ENCODE results near the gene ALDOC. TPM values are rescaled to one million over a fixed set of nuclear protein-coding genes. Genes with fewer than 3 reads are reported as not detected.

The ALDOC gene
- total RNA-seq, 6 experiments from 2014 or later, result 8.6 to 14.7 (median 10.3) TPM

DNA sequence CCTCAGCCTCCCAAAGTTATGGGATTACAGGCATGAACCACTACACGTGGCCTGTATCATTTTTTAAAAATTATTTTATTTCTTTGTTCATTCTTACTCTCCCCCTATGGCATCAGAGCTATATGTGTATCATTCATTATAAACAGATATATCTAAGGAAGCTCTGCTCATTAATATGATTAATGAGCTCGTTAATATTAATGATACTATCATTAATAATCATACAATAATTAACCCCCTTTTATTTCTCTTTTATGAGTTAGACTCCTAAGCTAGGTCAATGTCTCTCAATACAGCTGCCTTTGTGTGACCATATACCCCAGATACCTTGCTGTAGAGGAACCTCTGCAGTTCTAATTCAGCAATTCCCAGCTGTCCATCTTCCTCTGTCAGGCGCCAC, 41.8 kb upstream of the ALDOC start:
- Mint-ChIP-seq H3K4me3 (no peak overlapping the region), H3K36me3 (ENCODE audit: low read depth) (peaks cover 62% of the 10 kb centered on the region), H3K27ac (no peak overlapping the region), H3K27me3 (ENCODE audit: insufficient read depth) (peaks cover 4% of the 10 kb centered on the region), H3K9me3 (no peaks in the 10 kb centered on the region), H3K4me1 (ENCODE audit: low read depth) (no peaks in the 10 kb centered on the region; the same call in 1 of the 2 replicates)
- DNase-seq, result no peak
- no peak for TF ChIP-seq CTCF (IDR thresholded peaks at IDR 0.05)

GRCh38 chr17:28616281-28616680, 39.6 kb upstream of the ALDOC start:
- no peaks in the 10 kb centered on the region for H3K9me3 Mint-ChIP-seq

GRCh38 chr17:28615260-28615940, 38.7 kb upstream of the ALDOC start:
- no peak for DNase-seq
- no peak overlapping the region for H3K4me3 Mint-ChIP-seq
- no peak overlapping the region for H3K27ac Mint-ChIP-seq
- no peaks in the 10 kb centered on the region; the same call in 1 of the 2 replicates for H3K4me1 Mint-ChIP-seq (ENCODE audit: low read depth)
- no peaks in the 10 kb centered on the region for H3K9me3 Mint-ChIP-seq
- H3K27me3 Mint-ChIP-seq (ENCODE audit: insufficient read depth), result peaks cover 5% of the 10 kb centered on the region
- TF ChIP-seq CTCF (IDR thresholded peaks at IDR 0.05), result no peak
- peaks cover 42% of the 10 kb centered on the region for H3K36me3 Mint-ChIP-seq (ENCODE audit: low read depth)

More at GRCh38 chr17:28616281-28616680, 39.6 kb upstream of the ALDOC start:
- peaks cover 50% of the 10 kb centered on the region for H3K36me3 Mint-ChIP-seq (ENCODE audit: low read depth)
- TF ChIP-seq CTCF (IDR thresholded peaks at IDR 0.05), result no peak
- no peak overlapping the region for H3K4me3 Mint-ChIP-seq
- H3K4me1 Mint-ChIP-seq (ENCODE audit: low read depth), result no peaks in the 10 kb centered on the region; the same call in 1 of the 2 replicates
- no peak overlapping the region for H3K27ac Mint-ChIP-seq
- peaks cover 5% of the 10 kb centered on the region for H3K27me3 Mint-ChIP-seq (ENCODE audit: insufficient read depth)
- DNase-seq, result no peak

DNA sequence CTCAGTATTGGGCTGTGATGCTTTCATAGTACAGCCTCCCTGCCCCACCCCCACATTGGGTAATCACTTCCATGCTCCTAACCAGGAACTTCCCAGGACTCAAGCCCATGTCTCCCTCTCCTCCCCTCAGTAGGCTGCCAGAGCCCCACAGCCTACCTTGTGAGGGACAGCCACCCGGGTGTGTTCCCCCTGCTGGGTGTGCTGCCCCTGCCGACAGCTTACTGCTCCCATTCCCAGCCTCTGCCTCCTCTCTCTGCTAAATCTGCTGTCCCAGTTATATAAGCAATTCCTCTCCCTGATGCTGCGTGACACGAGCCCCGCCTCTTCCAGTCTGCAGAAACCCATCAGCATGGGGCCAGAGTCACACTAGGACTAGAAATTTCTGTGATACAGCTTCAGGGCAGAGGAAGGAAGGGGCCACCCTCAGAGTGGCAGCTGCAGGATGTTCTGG, 37.3 kb upstream of the ALDOC start, which contains the start of gene RSKR:
TSS of gene RSKR (minus strand) at position 255 of the 451 bp plus-strand sequence. CDS start at position 231, 24 bp downstream.
- Mint-ChIP-seq H3K27ac (peak within 1 kb of the TSS; percentile 57), H3K36me3 (ENCODE audit: low read depth) (peaks cover 37% of the 10 kb centered on the region), H3K9me3 (no peaks in the 10 kb centered on the region), H3K4me1 (ENCODE audit: low read depth) (no peaks in the 10 kb centered on the region; the same call in 1 of the 2 replicates), H3K4me3 (no peak within 1 kb of the TSS), H3K27me3 (ENCODE audit: insufficient read depth) (peaks cover 5% of the 10 kb centered on the region)
- TF ChIP-seq CTCF (IDR thresholded peaks at IDR 0.05), result no peak
- no peak for DNase-seq

GRCh38 chr17:28612936-28613872, 36.5 kb upstream of the ALDOC start:
- Mint-ChIP-seq H3K9me3 (no peaks in the 10 kb centered on the region), H3K27me3 (ENCODE audit: insufficient read depth) (peaks cover 5% of the 10 kb centered on the region), H3K36me3 (ENCODE audit: low read depth) (peaks cover 33% of the 10 kb centered on the region), H3K27ac (peak overlapping the region; percentile 57; the same call in 1 of the 2 replicates), H3K4me3 (no peak overlapping the region), H3K4me1 (ENCODE audit: low read depth) (no peaks in the 10 kb centered on the region; the same call in 1 of the 2 replicates)
- DNase-seq, result no peak
- TF ChIP-seq CTCF (IDR thresholded peaks at IDR 0.05), result peak; percentile 79
